ENCODE data around the gene FBRS. TPM values are rescaled to one million over a fixed set of nuclear protein-coding genes. Genes with fewer than 3 reads are reported as not detected.

FBRS gene
- total and polyA plus RNA-seq, 2 of the 13 experiments (the other 11 are each of a cell fraction or from before 2014, with no cell fraction given), result 13.7 to 16.2 TPM

DNA sequence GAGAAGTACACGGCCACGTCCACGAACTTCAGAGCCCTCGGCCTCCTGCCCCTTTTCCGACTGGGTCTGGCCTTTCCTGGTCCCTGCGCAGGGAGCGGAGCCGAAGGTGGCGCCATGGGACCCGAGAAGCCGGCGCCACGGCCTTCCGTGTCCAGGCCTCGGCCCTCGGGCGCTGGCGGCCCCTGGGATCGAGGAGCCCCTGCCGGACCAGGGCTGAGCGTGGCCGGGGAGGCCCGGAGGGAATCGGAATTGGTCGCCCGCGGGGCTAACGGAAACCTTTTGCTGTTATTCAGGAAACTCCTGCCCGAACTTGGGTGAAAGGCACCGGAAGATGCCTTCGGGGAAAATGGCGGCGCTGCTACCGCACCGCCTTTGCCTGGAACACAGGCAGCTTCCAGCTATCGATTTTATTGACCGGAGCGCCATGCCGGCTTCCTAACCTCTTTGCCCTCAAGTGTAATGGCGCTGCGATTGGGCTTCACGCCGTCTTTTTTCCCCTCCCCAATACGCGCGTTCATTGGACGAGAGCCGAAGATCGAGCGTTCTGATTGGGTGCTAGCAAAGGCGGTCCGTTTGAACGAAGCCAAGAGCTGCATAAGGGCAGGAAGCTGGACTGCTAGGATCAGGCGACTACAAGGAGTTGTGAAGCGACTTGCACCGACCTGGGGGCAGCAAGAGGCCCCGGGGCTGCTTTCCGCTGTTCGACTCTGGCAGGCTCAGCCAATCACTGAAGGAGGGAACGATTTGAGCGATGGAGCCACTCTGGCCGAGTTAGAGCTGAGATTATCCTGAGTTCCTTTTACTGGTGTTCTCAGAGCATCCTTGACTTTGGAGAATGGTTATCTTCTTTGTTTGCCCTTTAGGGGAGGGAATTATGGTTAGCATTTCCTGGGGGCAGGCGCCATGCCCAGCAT is 48.0 kb upstream of the FBRS start, which contains the start of gene ZNF689 (continued):
- 0 out of 2 replicates have a peak, but pooled peaks have one; percentile 86 for TF ChIP-seq ZZZ3 (CRISPR knock-in tag; IDR thresholded peaks at IDR 0.05; ENCODE audit: borderline replicate concordance)
- peak; percentile 94 for TF ChIP-seq ZSCAN20 (CRISPR knock-in tag; IDR thresholded peaks at IDR 0.05; ENCODE audit: borderline replicate concordance)
- no peak for TF ChIP-seq ZNF839 (CRISPR knock-in tag; IDR thresholded peaks at IDR 0.05; ENCODE audit: borderline replicate concordance)
- TF ChIP-seq ZNF589 (CRISPR knock-in tag; conservative IDR thresholded peaks at IDR 0.05), result peak; percentile 81
- TF ChIP-seq THRA (CRISPR knock-in tag; IDR thresholded peaks at IDR 0.05; ENCODE audit: borderline replicate concordance), result peak; percentile 69
- TF ChIP-seq GATAD2A (CRISPR knock-in tag; IDR thresholded peaks at IDR 0.05), result peak; percentile 90
- TF ChIP-seq ZNF766 (CRISPR knock-in tag; IDR thresholded peaks at IDR 0.05; ENCODE audit: borderline replicate concordance), result peak; percentile 76; the same call in 1 of the 2 replicates
- TF ChIP-seq TAF1 (CRISPR knock-in tag; IDR thresholded peaks at IDR 0.05), result peak; percentile 99
- TF ChIP-seq ZNF512 (CRISPR knock-in tag; IDR thresholded peaks at IDR 0.05), result 0 out of 2 replicates have a peak, but pooled peaks have one; percentile 57
- peak; percentile 38 for TF ChIP-seq MEIS2 (CRISPR knock-in tag; IDR thresholded peaks at IDR 0.05)
- peak; percentile 69; the same call in 1 of the 2 replicates for TF ChIP-seq HNRNPL (IDR thresholded peaks at IDR 0.05; ENCODE audit: low read depth, low read length)
- peak; percentile 94 for TF ChIP-seq LCORL (IDR thresholded peaks at IDR 0.05)
- peak; percentile 77; the same call in 1 of the 2 replicates for TF ChIP-seq LCORL (CRISPR knock-in tag; IDR thresholded peaks at IDR 0.05)
- TF ChIP-seq BRF2 (CRISPR knock-in tag; IDR thresholded peaks at IDR 0.05), result peak; percentile 85
- no peak for TF ChIP-seq JDP2 (CRISPR knock-in tag; IDR thresholded peaks at IDR 0.05; ENCODE audit: borderline replicate concordance)
- TF ChIP-seq IKZF1 (IDR thresholded peaks at IDR 0.05), result no peak
- TF ChIP-seq TGIF2 (CRISPR knock-in tag; IDR thresholded peaks at IDR 0.05), result peak; percentile 69
- peak; percentile 99 for TF ChIP-seq ZNF501 (CRISPR knock-in tag; IDR thresholded peaks at IDR 0.05)
- no peak for TF ChIP-seq ZNF549 (CRISPR knock-in tag; IDR thresholded peaks at IDR 0.05)
- peak; percentile 92 for TF ChIP-seq KMT2B (CRISPR knock-in tag; IDR thresholded peaks at IDR 0.05)
- peak; percentile 96 for TF ChIP-seq ZNF33B (CRISPR knock-in tag; IDR thresholded peaks at IDR 0.05)
- peak; percentile 93 for TF ChIP-seq WIZ (CRISPR knock-in tag; IDR thresholded peaks at IDR 0.05)
- TF ChIP-seq REXO4 (CRISPR knock-in tag; IDR thresholded peaks at IDR 0.05; ENCODE audit: borderline replicate concordance), result peak; percentile 73; the same call in 1 of the 2 replicates
- TF ChIP-seq ZFP62 (CRISPR knock-in tag; IDR thresholded peaks at IDR 0.05), result no peak
- peak; percentile 71; the same call in 1 of the 2 replicates for TF ChIP-seq ZNF577 (CRISPR knock-in tag; IDR thresholded peaks at IDR 0.05; ENCODE audit: borderline replicate concordance, low read depth)
- TF ChIP-seq ZNF335 (CRISPR knock-in tag; IDR thresholded peaks at IDR 0.05), result peak; percentile 92
